ENCODE measurements around the gene NLK. TPM values are rescaled to one million over a fixed set of nuclear protein-coding genes. Genes with fewer than 3 reads are reported as not detected.

The NLK gene
- total and polyA plus RNA-seq, 8 donors: 18.8 to 21.3 (median 20.1) TPM

DNA sequence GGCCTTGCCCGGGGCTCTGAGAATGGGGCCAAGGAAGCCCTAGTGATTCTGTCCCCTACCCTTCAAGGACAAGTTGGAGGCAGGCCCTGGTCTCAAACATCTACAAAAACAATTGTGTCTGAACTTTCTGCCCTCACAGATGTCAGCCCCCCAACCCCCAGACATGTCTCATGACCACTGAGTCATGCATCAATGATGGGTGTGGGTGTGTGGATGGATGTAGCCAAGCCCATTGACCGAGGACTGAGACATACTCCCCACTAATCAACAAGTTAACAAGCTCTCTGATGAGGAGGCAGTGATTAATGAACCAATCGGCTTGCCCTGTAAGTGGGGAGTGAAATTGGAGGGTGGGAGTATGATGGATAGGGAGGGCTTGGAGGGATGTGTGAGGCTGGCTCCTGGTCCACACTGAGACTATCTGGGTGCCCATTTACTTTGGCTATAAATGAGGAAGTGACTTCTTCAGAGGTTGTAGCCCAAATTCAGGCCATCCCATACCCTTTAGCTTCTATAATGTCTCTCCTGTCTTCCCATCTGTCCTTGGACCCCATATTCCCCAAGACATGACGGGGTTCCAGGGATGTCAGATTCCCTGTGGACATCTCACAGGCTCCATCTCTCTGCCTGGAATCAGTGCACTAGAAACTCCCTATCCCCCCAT lies 179.4 kb downstream of the NLK start:
- intact Hi-C loops (cut with DNase I): no loop called here
- no peak for ATAC-seq
- H3K27ac ChIP-seq: no peak overlapping the region
- H3K4me1 ChIP-seq: no peaks in the 10 kb centered on the region
- TF ChIP-seq, protein P1, sequence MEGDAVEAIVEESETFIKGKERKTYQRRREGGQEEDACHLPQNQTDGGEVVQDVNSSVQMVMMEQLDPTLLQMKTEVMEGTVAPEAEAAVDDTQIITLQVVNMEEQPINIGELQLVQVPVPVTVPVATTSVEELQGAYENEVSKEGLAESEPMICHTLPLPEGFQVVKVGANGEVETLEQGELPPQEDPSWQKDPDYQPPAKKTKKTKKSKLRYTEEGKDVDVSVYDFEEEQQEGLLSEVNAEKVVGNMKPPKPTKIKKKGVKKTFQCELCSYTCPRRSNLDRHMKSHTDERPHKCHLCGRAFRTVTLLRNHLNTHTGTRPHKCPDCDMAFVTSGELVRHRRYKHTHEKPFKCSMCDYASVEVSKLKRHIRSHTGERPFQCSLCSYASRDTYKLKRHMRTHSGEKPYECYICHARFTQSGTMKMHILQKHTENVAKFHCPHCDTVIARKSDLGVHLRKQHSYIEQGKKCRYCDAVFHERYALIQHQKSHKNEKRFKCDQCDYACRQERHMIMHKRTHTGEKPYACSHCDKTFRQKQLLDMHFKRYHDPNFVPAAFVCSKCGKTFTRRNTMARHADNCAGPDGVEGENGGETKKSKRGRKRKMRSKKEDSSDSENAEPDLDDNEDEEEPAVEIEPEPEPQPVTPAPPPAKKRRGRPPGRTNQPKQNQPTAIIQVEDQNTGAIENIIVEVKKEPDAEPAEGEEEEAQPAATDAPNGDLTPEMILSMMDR (IDR thresholded peaks at IDR 0.05): no peak
- H3K36me3 ChIP-seq: no peaks in the 10 kb centered on the region
- H3K27me3 ChIP-seq: peaks cover 0 to 8% of the 10 kb centered on the region in 2 donors
- DNase-seq: no peak
- H3K9me3 ChIP-seq: no peaks in the 10 kb centered on the region
- H3K4me3 ChIP-seq: no peak overlapping the region

DNA sequence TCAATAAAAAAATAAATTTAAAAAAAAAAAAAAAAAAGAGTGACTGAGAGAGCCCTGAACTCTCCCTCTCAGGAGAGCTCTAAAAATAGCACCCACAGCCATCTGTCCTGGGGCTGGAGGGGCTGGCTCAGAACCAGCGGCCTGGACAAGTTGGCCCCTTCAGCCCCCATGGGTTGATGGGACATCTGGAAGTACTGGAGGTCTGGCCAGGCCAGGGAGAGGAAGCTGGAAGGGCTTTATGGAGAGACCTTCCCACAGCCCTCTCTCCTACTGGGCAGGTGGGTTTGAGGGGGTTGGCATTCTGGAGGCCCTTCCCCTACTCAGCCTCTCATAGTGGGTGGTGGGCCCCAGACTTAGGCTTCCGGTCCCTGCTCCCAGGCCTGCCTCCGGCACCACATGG lies 182.8 kb downstream of the NLK start:
- intact Hi-C loops (cut with DNase I): no loop called here
- H3K27ac ChIP-seq: no peak overlapping the region
- H3K4me3 ChIP-seq: no peak overlapping the region
- peaks cover 0 to 15% of the 10 kb centered on the region in 2 donors for H3K4me1 ChIP-seq
- no peaks in the 10 kb centered on the region for H3K9me3 ChIP-seq
- DNase-seq (peak in 1 of 4 donors; percentile 24), ATAC-seq (no peak)
- H3K36me3 ChIP-seq: no peaks in the 10 kb centered on the region
- peaks cover 12 to 42% of the 10 kb centered on the region in 2 donors for H3K27me3 ChIP-seq
- TF ChIP-seq, protein P1 (IDR thresholded peaks at IDR 0.05): no peak

DNA sequence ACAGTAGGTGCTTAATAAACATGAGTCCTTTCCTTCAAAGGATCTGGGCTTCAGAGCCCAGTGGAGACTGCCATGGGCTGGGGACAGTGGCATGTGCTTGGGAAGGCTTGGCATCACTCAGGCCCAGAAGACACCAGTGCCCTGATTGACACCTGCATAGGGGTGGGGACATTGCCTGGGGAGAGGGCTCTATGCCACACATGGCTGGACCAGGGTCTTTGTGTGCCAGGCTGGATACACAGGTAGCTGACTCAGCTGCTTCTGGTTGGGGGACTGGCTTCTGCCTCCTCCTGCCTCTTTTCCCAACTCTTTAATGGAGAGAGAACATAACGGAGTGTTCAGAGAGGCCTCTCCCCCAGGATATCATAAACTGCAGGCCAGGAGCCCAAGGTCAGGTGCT lies 183.4 kb downstream of the NLK start:
- H3K9me3 ChIP-seq: no peaks in the 10 kb centered on the region
- peaks cover 0 to 15% of the 10 kb centered on the region in 2 donors for H3K4me1 ChIP-seq
- no peak overlapping the region for H3K27ac ChIP-seq
- peak in 1 of 4 donors; percentile 15 for DNase-seq
- H3K27me3 ChIP-seq: peaks cover 12 to 46% of the 10 kb centered on the region in 2 donors
- H3K4me3 ChIP-seq: no peak overlapping the region
- TF ChIP-seq, protein P1 (IDR thresholded peaks at IDR 0.05): no peak
- no peak for ATAC-seq
- intact Hi-C loops (cut with DNase I): no loop called here
- H3K36me3 ChIP-seq: no peaks in the 10 kb centered on the region

DNA sequence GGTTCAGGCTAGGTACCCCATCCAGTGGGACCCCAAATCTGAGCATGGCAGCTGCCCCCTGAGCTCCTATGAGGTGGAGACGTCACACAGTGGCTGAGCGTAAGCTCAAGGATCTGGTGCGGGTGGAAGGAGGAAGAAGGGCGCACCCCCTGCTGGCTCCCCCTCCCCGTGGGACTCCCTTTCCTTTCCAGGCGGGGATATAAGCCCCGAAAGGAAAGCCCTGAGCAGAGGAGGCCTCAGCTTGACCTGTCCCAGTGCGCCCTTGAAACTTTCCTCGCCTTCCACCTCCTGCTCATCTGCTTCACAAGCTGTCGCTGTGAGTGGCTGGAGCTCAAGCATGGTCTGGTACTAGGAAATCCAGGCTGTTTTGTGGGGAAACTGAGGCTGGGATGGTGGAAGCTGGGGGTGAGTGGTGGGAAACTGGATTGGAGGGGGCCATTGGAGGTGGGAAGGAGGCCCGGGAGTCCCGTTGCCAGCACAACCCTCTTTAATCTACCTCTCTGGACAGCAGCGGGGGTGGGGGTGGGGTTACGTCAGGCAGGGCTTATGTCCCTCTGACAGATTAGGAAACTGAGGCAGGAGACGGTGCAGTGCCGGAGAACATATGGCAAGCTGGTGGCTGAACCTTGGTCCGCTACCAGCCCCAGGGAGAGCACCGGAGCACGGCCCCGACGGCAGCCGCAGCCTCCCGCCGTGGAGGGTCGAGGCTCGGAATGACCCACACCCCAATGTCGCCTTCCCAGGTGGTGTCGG lies 184.3 kb downstream of the NLK start:
- intact Hi-C loops (cut with DNase I): no loop called here
- H3K36me3 ChIP-seq: no peaks in the 10 kb centered on the region
- H3K4me1 ChIP-seq: peaks cover 0 to 15% of the 10 kb centered on the region in 2 donors
- DNase-seq (peak in 1 of 4 donors; percentile 24), ATAC-seq (no peak)
- H3K27me3 ChIP-seq: peaks cover 12 to 53% of the 10 kb centered on the region in 2 donors
- H3K27ac ChIP-seq: no peak overlapping the region
- H3K9me3 ChIP-seq: no peaks in the 10 kb centered on the region
- peak overlapping the region; percentile 29 to 36 for H3K4me3 ChIP-seq
- TF ChIP-seq, protein P1 (IDR thresholded peaks at IDR 0.05): no peak

Measured in left lung (tissue), 10 donors.